Erythroblast (primary cell): ENCODE measurements around the gene CNNM4.

ENCODE experiments used
- GATA1 ChIP-seq: IDR thresholded peaks from 2 replicates; pipeline ENCODE4 v1.6.1; 2011; ENCODE audit warnings: low read depth, mild to moderate bottlenecking, control low read depth, low read length, moderate library complexity
- POLR2A ChIP-seq: IDR thresholded peaks from 2 replicates; pipeline ENCODE4 v1.6.1; 2011; ENCODE audit warnings: mild to moderate bottlenecking, low read length

GRCh38 chr2:96768083-96768561 lies 7.4 kb downstream of the CNNM4 start:
- TF ChIP-seq POLR2A: no peak
- no peak for TF ChIP-seq GATA1
